HG02588 (cell line): ENCODE data around the gene NPC1L1.
"Not testable (repeated sequence)": the region's sequence is repeated elsewhere in the genome, so short reads cannot be mapped to it uniquely, and the experiment has no call there.

Experiments used
- ATAC-seq: cut with Tn5 transposase; IDR thresholded peaks from one replicate; pipeline ENCODE4 v1.9.1; 2021; ENCODE audit warnings: mild to moderate bottlenecking, moderate library complexity; ENCODE audit not compliant: unreplicated experiment

NPC1L1 gene

DNA sequence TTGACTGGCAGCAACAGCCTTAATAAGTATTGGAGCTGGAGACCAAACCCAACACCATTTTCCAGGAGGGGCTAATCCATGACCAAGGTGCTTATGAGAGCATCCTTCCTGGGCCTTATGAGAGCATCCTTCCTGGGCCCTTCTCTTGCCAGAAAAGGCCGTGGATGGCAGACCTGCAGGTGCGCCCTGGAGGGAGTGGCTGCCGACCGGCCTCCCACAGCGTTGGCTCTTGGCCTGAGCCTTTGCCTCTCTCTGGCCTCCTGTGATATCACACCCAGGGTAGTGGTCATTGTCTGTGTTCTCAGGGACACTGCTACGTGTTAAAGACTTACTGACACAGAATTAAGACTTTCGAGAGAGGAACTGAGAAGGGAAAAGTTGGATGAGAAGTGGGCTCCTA lies 28.4 kb downstream of the NPC1L1 start:
- no peak for ATAC-seq

DNA sequence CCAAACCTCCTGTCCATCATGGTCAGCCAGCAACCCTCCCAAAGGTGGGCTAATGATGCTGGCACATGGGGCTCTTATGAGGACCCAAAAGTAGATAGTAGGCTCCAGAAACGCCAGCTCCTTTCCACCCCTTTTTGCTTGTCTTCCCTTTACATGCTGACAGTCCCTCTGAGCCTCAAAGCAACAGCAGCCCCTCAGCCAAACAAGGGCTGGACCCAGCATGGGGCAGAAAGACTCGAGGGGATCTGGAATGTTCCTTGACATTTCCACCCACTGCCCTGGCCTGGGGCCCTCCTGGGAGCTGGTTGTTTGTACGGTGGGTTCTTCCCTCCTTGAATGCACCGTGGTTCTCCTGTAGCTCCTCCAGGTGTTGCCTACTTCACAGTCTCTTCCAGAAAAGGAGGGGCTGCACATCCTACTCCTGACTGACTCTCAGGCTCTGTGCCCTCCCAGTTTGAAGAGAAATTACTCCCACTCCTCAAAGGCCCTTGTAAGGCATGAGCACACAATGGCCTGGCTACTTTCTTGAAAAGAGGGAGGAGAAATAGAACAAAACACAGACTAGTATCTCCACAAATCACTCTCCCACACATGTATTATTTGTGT lies 29.2 kb downstream of the NPC1L1 start:
- no peak for ATAC-seq

DNA sequence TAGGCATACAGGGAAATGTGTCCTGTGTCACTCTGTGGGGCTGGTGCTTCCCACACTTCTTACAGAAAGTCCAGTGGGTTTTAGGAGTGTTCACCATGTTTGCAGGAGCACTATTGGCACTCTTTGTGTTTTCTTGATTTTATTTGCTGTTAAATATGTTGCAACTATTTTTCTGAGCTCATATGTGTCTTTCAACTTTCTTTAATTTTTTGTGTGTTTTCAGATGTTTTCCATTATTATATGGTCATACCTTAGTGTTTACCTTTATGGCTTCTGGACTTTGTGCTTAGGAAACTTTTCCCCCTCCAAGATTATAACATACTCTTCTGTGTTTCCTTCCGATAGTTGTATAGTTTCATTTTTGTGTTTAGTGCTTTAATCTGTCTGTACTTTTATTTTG lies 29.9 kb downstream of the NPC1L1 start:
- ATAC-seq, result no peak

DNA sequence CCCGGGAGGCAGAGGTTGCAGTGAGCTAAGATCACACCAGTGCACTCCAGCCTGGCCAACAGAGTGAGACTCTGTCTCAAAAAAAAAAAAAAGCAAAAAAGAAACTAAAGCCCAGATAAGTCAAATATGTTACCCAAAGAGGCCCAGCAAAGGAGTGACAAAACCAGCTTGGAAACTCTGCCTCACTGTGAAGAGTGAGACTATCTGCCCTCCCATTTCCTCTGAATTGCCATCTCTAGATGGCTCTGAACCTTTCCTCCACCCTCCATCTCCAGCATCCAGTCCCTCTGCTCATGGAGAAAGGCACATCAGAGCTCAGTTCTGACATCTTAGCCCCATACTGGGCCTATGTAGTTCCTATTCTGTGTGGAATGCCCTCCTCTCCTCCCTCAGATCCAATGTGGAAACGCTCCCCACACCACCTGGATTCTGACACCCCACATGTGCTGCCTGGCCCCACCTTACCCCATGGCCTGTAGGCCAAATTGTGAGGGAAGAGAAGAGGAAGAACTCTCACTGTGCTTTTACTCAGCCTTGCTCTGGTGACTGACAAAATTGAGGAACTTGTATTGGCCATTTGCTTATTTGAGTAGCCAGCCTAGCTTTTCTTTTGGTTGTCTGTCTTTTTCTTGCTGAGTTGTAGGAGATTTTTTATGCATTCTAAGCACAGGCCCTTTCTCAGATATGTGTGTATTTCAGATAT lies 32.7 kb downstream of the NPC1L1 start:
- ATAC-seq, result no peak

DNA sequence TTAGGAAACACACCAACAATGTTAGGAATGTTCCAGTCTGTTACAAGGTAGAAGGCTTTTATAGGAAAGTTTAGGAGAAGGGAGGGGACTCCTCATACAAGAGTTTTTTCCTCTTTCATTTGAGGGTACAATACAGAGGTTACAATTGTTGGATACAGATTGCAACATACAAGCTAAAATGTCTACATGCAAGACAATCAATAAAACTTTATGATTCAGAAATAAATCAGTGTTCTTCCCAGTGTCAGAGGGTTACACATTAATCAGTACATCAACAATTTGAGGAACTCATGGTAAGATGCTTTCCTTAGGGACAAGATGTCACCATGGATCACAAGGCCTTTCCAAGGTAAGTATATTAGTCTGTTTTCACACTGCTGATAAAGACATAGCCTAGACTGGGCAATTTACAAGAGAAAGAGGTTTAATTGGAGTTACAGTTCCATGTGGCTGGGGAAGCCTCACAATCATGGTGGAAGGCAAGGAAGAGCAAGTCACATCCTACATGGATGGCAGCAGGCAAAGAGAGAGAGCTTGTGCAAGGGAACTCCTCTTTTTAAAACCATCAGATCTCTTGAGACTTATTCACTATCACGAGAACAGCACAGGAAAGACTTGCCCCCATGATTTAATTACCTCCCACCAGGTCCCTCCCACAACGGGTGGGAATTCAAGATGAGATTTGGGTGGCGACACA lies 34.4 kb downstream of the NPC1L1 start:
- ATAC-seq, result not testable (repeated sequence)

DNA sequence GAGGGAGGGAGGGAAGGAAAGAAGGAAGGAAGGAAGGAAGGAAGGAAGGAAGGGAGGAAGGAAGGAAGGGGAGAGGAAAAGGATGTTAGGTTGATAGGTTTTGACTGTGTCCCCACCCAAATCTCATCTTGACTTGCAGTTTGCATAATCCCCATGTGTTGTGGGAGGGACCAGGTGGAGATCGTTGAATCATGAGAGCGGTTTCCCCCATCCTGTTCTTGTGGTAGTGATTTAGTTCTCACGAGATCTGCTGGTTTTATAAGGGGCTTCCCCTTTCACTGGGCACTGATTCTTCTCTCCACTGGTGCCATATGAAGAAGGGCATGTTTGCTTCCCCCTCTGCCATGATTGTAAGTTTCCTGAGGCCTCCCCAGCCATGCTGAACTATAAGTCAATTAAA lies 35.5 kb downstream of the NPC1L1 start:
- ATAC-seq, result no peak

DNA sequence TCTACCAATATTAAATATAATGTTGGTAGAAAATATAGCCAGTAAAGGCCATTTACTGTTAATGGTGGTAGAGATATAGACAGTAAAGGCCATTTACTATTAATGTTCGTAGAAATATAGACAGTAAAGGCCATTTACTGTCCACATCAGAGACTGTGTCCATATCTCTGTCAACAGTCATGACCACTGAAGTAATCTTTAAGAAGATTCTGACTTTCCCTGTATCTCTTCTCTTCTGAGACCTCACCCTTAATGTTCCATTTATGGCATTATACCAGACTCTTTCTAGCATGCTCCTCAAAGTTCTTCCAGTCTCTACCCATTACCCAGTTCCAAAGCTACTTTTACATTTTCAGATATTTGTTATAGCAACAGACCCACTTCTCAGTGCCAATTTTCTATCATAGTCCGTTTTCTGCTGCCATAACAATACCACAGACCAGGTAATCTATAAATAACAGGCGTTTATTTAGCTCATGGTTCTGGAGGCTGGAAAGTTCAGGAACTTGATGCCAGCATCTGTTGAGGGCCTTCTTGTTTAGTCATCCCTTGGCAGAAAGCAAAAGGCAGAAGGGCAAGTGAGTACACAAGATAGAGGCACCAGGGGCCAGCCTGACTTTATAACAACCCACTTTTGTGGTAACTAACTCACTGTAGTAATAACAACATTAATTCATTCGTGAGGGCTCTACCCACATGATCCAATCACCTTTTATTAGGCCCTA lies 42.7 kb downstream of the NPC1L1 start:
- no peak for ATAC-seq

DNA sequence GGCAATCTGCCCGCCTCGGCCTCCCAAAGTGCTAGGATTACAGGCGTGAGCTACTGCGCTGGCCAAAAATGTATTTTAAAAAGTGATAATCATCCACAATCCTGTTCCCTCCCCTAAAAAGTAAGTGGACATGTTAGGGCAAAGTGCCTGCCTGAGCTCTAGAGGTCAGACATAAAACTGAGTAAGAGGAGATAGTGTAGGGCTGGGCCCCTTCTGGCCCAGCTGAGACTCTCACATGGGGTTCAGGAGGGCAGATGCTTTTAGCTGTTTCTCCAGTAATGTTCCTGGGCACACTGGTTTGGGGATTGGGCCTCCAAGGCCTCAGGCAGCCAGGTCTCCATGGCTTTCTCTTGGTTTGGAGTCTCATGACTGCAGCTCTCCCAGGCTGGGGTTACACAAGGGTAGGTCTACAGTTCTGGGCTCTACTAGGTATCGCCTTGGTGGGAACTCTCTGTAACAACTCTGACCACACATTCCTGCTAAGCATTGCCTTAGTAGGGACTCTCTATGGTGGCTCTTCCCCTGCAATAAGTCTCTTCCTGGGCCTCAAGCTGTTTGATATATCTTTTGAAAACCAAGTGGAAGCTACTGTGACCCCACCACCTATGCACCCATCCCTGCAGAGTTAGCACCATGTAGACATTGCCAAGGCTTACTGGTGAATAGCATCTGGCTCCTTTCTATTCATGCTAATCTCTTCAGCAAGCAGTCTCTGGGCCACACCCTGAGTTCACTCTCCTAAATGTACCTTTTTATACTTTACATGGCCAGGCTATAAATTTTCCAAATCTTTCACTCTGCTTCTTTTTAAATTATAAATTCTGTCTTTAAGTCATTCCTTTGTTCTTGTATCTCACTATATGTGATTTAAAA lies 43.7 kb downstream of the NPC1L1 start:
- ATAC-seq, result no peak

DNA sequence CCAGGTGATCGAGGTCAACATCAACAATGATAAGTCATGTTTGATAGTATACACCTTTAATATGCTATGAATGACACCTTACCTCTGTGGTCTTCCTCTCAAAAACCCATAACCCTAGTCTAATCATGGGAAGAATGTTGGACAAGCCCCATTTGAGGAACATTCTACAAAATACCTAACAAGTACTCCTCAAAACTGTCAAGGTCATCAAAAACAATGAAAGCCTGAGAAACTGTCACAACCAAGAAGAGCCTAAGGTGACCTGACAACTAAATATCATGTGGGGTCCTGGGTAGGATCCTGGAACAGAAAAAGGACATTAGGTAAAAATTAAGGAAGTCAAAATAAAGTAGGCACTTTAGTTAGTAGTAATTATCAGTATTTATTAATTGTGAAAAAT lies 44.7 kb downstream of the NPC1L1 start:
- ATAC-seq, result no peak

DNA sequence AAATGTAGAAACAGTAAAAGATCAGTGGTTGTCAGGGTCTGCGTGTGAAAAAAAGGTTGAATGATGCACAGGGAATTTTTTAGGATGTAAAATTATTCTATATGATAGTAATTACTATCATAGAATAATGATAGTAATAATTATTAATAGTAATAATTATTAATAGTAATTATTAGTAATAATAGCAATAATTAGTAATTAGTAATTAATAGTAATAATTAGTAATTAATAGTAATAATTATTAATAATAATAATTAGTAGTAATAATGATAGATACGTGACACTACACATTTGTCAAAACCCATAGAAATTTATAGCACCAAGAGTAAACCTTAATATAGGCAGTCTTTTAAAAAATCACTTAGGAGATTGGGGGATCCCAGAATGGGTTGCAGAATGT lies 46.2 kb downstream of the NPC1L1 start:
- ATAC-seq, result no peak

DNA sequence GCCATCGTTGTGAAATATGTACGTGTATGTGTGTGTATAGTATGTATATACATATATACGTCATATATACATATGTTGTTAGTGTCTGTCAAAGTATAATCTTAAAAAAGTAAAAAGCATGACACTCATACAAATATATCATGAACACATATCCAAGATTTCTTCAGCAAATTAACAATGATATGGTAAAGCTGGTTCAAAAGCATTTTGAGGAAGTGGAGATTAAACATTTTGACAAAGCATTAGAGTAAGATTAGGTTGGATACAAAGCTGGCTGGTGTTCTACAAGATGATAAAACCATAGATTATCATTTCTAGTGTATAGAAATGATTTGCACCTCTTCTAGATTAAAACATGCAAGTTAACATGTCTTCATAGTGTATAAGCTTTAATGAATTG lies 49.9 kb downstream of the NPC1L1 start:
- no peak for ATAC-seq

DNA sequence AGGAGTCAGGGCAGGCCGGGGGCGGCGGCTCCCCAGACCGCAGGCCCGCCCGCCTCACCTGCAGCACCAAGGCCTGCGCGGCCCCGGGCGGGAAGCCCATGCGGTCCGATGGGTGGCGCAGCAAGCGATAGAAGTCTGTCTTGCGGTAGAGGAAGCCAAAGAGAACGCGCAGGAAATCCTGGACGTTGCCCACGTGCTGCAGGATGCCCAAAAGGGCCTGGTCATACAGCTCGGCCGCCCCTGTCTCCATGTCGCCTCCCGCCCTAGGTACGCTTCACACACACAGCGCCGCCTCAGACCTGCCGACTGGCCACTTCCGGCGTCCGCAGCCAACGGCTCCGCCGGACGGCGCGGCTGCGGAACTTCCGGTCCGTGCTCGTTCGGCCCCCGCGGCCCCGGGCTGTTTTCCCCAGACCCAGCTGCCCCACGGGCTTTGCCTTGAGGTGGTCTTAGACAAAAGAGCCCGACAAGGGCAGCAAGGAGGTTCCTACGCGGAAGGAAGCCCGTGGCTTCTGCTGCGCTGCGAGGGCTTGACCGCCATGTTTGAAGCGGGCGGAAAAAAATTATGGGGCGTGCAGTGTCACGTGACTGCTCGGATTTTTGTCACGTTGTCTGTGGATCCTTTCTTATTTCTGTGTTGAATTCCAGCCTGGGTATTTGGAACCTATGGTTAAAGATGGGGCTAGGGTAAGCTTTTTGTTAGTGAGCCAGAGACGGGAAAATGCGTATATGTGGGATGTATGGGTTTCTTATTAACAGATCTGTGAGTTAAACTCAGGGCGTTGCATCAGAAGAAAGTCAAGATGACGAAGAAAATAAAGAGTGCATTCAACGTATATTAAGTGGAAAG lies 50.6 kb downstream of the NPC1L1 start, which contains the start of gene NUDCD3:
NUDCD3 (minus strand) TSS at position 308 of the 850 bp plus-strand sequence; CDS start at position 250, 58 bp downstream.
- peak; percentile 92 for ATAC-seq

DNA sequence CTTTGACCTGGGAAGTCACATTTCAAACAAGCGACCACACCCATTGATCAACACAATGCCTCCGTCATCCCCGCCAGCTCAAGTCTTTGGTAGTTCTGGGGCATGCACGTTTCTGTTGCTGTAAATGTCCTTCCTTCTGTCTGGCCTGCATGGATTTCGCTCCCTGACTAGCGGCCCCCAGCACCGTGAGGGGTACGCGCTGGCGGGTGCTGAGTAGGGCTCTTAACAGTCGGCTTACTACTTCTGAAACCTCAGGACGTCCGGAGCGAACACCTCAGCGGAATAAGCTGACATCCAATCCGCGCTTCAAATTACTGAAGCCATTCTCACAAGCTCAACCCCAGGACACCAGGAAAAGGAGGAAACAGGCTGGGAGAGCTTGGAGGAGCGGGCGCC lies 51.2 kb downstream of the NPC1L1 start:
- peak; percentile 15 for ATAC-seq

DNA sequence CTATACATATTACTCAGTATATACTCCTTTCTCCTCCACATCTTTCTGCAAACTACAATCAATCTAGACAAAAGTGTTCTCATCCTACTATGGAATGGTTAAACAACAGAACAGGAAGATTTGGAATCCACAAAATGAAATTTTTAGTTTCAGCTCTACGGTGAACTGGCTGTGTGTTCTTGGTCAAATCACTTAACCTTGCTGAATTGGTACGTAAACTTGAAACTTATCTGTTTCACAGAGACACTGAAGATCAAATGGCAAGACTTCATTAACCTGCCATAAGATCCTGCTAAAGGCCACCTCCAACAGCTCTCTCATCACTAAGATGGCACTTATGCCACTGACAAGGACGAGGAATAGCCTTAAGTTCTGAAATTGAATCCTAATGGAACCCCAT lies 52.2 kb downstream of the NPC1L1 start:
- ATAC-seq, result no peak

DNA sequence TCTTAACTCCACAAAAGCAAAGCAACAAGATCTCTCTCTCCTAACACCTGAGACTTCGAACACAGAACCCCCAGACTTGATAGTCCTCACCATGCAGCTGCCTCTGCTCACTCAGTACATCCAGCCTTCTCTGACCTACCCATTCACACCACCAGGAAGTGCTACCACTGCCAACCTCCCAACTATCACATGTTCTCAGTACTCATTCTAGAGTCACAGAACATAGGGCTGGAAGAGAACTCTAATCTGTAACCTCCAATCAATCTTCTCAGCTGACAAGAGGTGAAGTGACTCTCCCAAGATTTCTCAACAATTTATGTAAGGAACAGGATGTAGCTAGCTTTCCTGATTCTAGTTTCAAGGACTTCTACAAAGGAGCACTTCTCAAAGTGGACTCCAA lies 54.4 kb downstream of the NPC1L1 start:
- no peak for ATAC-seq

DNA sequence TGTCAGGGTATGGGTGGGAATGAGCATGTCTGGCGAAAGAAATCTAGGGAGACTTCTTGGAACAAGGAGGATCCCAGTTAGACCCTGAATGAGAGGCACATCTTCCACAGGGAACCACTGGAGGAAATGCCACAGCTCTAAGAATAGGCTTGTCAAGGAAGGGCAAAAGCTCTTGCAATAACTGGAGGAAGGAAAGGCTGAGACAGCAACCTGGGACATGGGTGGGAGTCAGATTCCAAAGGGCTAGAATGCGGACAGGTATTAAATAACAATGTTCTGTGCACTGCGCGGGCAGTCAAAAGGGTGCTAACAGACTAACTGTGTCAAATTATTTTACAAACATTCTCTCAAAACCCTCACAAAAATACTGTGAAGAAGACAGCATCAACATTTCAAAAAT lies 55.1 kb downstream of the NPC1L1 start:
- ATAC-seq, result no peak

DNA sequence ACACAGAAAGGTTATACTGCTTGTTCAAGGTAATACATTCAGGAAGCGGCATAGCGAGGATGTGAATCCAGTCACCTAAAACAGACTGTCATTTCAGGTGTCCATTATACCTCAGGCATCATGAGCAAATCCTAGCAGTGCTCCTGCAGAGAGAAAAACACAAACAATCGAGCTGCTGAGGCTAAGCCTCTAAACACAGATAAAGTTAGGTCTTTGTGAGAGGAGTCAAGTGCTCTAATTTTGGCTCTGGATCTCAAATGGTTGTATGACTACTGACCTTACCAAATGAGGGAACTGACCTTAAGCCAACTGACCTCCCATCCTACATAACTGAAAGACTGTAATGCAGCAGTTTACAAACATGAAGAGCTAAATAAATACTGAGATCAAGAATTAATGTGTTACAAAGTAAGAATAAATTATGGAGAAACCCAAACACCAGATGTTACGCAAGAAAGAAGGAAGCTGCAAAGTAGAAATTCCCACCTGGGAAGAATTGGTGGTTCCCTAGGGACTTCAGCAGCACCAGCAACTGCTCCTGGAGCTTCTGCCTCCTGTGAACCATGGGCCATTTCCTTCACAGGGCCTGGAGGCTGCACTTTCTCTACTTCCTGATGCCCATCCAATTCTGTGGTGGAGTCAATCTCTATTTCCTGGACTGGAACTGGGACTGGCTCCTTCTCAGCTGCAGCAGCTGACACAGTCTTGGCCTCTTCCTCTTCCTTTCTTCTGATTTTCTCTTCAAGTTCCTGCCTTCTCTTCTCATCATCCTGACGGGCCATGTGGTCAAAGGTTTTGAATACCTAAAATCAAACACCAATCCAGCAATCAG lies 56.4 kb downstream of the NPC1L1 start:
- ATAC-seq, result no peak
